Measurements from ENCODE around the gene ACOT12.

Gene ACOT12

DNA sequence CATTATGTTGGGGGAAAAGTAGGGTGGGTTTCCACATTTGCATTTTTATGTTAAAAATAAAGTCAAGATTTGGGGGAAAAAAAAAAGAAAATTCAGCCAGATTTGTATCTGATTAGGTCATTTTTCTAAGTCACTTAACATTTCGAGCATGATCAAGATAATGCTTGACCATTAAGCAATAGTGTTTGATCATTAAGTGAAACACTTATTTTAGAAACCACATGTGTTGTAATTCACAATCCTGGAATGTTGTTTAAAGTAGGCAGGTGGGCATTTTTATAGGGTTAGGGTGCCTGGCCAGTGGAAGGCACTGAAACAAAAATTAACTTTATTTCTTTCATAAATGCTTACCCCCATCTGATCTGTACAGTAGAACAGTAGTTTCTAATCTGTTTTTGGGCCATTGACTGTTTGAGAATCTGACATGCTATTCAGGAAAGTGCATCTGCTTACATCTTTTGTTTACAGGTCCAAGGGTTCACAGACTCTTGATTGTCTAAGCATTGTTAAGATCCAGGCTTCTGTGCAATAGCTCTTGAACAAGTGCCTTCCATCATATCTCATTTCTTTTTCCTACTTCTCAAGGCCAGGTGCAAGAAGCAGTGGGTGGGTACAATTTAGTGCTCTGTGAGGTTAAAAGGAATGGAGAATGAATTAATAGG is 83.4 kb downstream of the ACOT12 start:
- no peak overlapping the region for H2AFZ ChIP-seq (ENCODE audit: low read depth, low read length)
- no peaks in the 10 kb centered on the region for H3K4me1 ChIP-seq (ENCODE audit: low read length)
- H3K9ac ChIP-seq (ENCODE audit: low read length) = no peak overlapping the region
- TF ChIP-seq, protein P1, sequence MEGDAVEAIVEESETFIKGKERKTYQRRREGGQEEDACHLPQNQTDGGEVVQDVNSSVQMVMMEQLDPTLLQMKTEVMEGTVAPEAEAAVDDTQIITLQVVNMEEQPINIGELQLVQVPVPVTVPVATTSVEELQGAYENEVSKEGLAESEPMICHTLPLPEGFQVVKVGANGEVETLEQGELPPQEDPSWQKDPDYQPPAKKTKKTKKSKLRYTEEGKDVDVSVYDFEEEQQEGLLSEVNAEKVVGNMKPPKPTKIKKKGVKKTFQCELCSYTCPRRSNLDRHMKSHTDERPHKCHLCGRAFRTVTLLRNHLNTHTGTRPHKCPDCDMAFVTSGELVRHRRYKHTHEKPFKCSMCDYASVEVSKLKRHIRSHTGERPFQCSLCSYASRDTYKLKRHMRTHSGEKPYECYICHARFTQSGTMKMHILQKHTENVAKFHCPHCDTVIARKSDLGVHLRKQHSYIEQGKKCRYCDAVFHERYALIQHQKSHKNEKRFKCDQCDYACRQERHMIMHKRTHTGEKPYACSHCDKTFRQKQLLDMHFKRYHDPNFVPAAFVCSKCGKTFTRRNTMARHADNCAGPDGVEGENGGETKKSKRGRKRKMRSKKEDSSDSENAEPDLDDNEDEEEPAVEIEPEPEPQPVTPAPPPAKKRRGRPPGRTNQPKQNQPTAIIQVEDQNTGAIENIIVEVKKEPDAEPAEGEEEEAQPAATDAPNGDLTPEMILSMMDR (IDR thresholded peaks at IDR 0.05; ENCODE audit: low read depth, low read length) = no peak
- no peak for TF ChIP-seq EZH2phosphoT487 (IDR thresholded peaks at IDR 0.05; ENCODE audit: low read depth)
- H3K27me3 ChIP-seq (ENCODE audit: low read depth, low read length) = no peaks in the 10 kb centered on the region
- no peak overlapping the region for H3K27ac ChIP-seq (ENCODE audit: low read length)
- H3K79me2 ChIP-seq (ENCODE audit: low read length) = no peaks in the 10 kb centered on the region
- no peaks in the 10 kb centered on the region for H4K20me1 ChIP-seq (ENCODE audit: insufficient read depth, low read length)
- peaks cover 7% of the 10 kb centered on the region for H3K36me3 ChIP-seq (replicated peaks; ENCODE audit: low read depth, low read length)
- H3K9me3 ChIP-seq (ENCODE audit: insufficient read depth, low read length) = no peaks in the 10 kb centered on the region
- no peak overlapping the region for H3K4me3 ChIP-seq (ENCODE audit: low read length)
- no peak overlapping the region for H3K4me2 ChIP-seq (ENCODE audit: low read length)

- H3K9ac ChIP-seq (ENCODE audit: low read length) = no peak overlapping the region
- H3K4me3 ChIP-seq (ENCODE audit: low read length) = no peak overlapping the region
- no peaks in the 10 kb centered on the region for H3K9me3 ChIP-seq (ENCODE audit: insufficient read depth, low read length)
- no peaks in the 10 kb centered on the region for H4K20me1 ChIP-seq (ENCODE audit: insufficient read depth, low read length)
- no peaks in the 10 kb centered on the region for H3K4me1 ChIP-seq (ENCODE audit: low read length)
- no peaks in the 10 kb centered on the region for H3K79me2 ChIP-seq (ENCODE audit: low read length)
- H3K27ac ChIP-seq (ENCODE audit: low read length) = no peak overlapping the region
- H3K4me2 ChIP-seq (ENCODE audit: low read length) = no peak overlapping the region
- TF ChIP-seq, protein P1 (IDR thresholded peaks at IDR 0.05; ENCODE audit: low read depth, low read length) = no peak
- TF ChIP-seq EZH2phosphoT487 (IDR thresholded peaks at IDR 0.05; ENCODE audit: low read depth) = no peak
- no peak overlapping the region for H2AFZ ChIP-seq (ENCODE audit: low read depth, low read length)
- H3K36me3 ChIP-seq (replicated peaks; ENCODE audit: low read depth, low read length) = peaks cover 7% of the 10 kb centered on the region
- no peaks in the 10 kb centered on the region for H3K27me3 ChIP-seq (ENCODE audit: low read depth, low read length)
Measured at GRCh38 chr5:81308836-81309235, 85.1 kb downstream of the ACOT12 start.

GRCh38 chr5:81305785-81306184 is 88.1 kb downstream of the ACOT12 start:
- Histone ChIP-seq H3K27ac (ENCODE audit: low read length) (no peak overlapping the region), H3K27me3 (ENCODE audit: low read depth, low read length) (no peaks in the 10 kb centered on the region), H3K4me3 (ENCODE audit: low read length) (no peak overlapping the region), H3K79me2 (ENCODE audit: low read length) (peaks cover 17% of the 10 kb centered on the region), H3K4me1 (ENCODE audit: low read length) (peaks cover 5% of the 10 kb centered on the region), H3K9me3 (ENCODE audit: insufficient read depth, low read length) (no peaks in the 10 kb centered on the region), H3K4me2 (ENCODE audit: low read length) (no peak overlapping the region), H2AFZ (ENCODE audit: low read depth, low read length) (no peak overlapping the region), H3K36me3 (replicated peaks; ENCODE audit: low read depth, low read length) (no peaks in the 10 kb centered on the region), H4K20me1 (ENCODE audit: insufficient read depth, low read length) (no peaks in the 10 kb centered on the region), H3K9ac (ENCODE audit: low read length) (no peak overlapping the region)
- TF ChIP-seq, protein P1 (IDR thresholded peaks at IDR 0.05; ENCODE audit: low read depth, low read length) = no peak
- TF ChIP-seq EZH2phosphoT487 (IDR thresholded peaks at IDR 0.05; ENCODE audit: low read depth) = no peak

DNA sequence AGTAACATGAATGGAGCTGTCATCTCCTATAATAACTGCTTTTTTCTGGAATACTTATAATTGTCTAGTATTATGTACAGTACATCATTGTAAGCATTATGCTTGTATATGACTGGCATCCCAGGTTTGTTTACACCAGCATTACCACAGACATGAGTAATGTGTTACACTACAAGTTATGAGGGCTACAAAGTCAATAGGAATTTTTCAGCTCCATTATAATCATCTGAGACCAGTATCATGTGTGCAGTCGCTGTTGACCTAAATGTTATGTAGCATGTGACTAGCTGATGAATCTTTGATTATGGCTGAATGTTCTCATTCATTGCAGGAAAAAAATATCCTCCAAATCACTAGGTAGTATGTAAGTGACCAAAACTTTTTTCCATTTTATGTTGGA is 90.4 kb downstream of the ACOT12 start:
- Histone ChIP-seq H3K4me1 (ENCODE audit: low read length) (peaks cover 20% of the 10 kb centered on the region), H4K20me1 (ENCODE audit: insufficient read depth, low read length) (no peaks in the 10 kb centered on the region), H3K9me3 (ENCODE audit: insufficient read depth, low read length) (no peaks in the 10 kb centered on the region), H2AFZ (ENCODE audit: low read depth, low read length) (no peak overlapping the region), H3K36me3 (replicated peaks; ENCODE audit: low read depth, low read length) (peaks cover under 1% of the 10 kb centered on the region), H3K4me3 (ENCODE audit: low read length) (no peak overlapping the region), H3K4me2 (ENCODE audit: low read length) (no peak overlapping the region), H3K27me3 (ENCODE audit: low read depth, low read length) (no peaks in the 10 kb centered on the region), H3K79me2 (ENCODE audit: low read length) (peaks cover 30% of the 10 kb centered on the region), H3K27ac (ENCODE audit: low read length) (no peak overlapping the region), H3K9ac (ENCODE audit: low read length) (no peak overlapping the region)
- TF ChIP-seq, protein P1 (IDR thresholded peaks at IDR 0.05; ENCODE audit: low read depth, low read length) = no peak
- no peak for TF ChIP-seq EZH2phosphoT487 (IDR thresholded peaks at IDR 0.05; ENCODE audit: low read depth)

All from OCI-LY3 (cell line).